H1 (cell line): ENCODE data around the gene DDX43. TPM values are rescaled to one million over a fixed set of nuclear protein-coding genes. Genes with fewer than 3 reads are reported as not detected.
A peak's percentile ranks its signal among the peaks of the same experiment; 100 is the strongest.

Experiments
- CTCF ChIA-PET: fragments of 300-600 bp; sonication (Branson Sonifier 250); formaldehyde crosslinking; loops from one replicate; lab custom pipeline; 2021; ENCODE audit not compliant: partially characterized antibody; lab: Charles Lee
- POLR2A ChIA-PET: fragments of 300-600 bp; sonication (Branson Sonifier 250); formaldehyde crosslinking; loops from one replicate; lab custom pipeline; 2021; ENCODE audit warnings: inconsistent platforms; ENCODE audit not compliant: partially characterized antibody; lab: Charles Lee
- DNase-seq, 2 experiments: peaks; one replicate each; pipeline versions ENCODE4 v3.0.0 to v3.0.0-alpha.2; 2010 to 2022; ENCODE audit warnings: low spot score in 2 of 2, low read depth in 1 of 2, mixed read lengths in 1 of 2
- FAIRE-seq: peaks from 2 replicates; lab custom pipeline; 2011; peaks lifted over from hg19 to GRCh38; lab: Jason Lieb, UNC
- H2AFZ ChIP-seq: 2 replicates; pipeline ENCODE4 v1.8.1; 2012; ENCODE audit warnings: low read length, inconsistent platforms
- H2AK5ac ChIP-seq: 2 replicates; pipeline ENCODE4 v1.6.1; 2013; ENCODE audit warnings: low read depth, low read length
- H2BK120ac ChIP-seq: replicated peaks from 2 replicates; pipeline ENCODE3; 2013; ENCODE audit warnings: low read depth, low read length, inconsistent platforms
- H2BK12ac ChIP-seq: 2 replicates; pipeline ENCODE4 v1.6.1; 2013; ENCODE audit warnings: low read depth, low read length
- H2BK15ac ChIP-seq: 2 replicates; pipeline ENCODE4 v1.6.1; 2013; ENCODE audit warnings: low read length
- H2BK20ac ChIP-seq: 2 replicates; pipeline ENCODE4 v1.6.1; 2013; ENCODE audit warnings: low read length
- H2BK5ac ChIP-seq: 2 replicates; pipeline ENCODE4 v1.6.1; 2013; ENCODE audit warnings: low read depth, low read length
- H3K14ac ChIP-seq: 2 replicates; pipeline ENCODE4 v1.6.1; 2013; ENCODE audit warnings: inconsistent platforms; ENCODE audit not compliant: insufficient read length
- H3K18ac ChIP-seq: 2 replicates; pipeline ENCODE4 v1.6.1; 2013; ENCODE audit warnings: low read length; ENCODE audit errors: extremely low read depth
- H3K23ac ChIP-seq: 2 replicates; pipeline ENCODE4 v1.6.1; 2013; ENCODE audit warnings: inconsistent platforms; ENCODE audit not compliant: insufficient read length
- H3K23me2 ChIP-seq: 2 replicates; pipeline ENCODE4 v1.6.1; 2013; ENCODE audit warnings: low read depth, low read length
- H3K27ac ChIP-seq: 2 replicates; pipeline ENCODE4 v1.6.1; 2011; ENCODE audit warnings: low read depth, low read length, inconsistent platforms
- H3K27me3 ChIP-seq, 4 experiments: replicated peaks in 1 of 4; 1 replicate in 1 of 4; 2 replicates in 3 of 4; pipeline versions ENCODE4 v1.6.1 to v1.8.1; 2011 to 2013; ENCODE audit warnings: low read length in 3 of 4, mild to moderate bottlenecking in 3 of 4, inconsistent platforms in 2 of 4, mixed read lengths in 2 of 4, moderate library complexity in 1 of 4; ENCODE audit not compliant: control insufficient read depth in 3 of 4, insufficient read depth in 3 of 4; ENCODE audit errors: extremely low read depth in 1 of 4
- H3K36me3 ChIP-seq, 4 experiments: 2 replicates each; pipeline versions ENCODE4 v1.6.1 to v1.8.1; 2011 to 2013; ENCODE audit warnings: mild to moderate bottlenecking in 4 of 4, low read length in 3 of 4, moderate library complexity in 2 of 4, control low read depth in 1 of 4, inconsistent platforms in 1 of 4; ENCODE audit not compliant: insufficient read depth in 4 of 4, control insufficient read depth in 2 of 4
- H3K4ac ChIP-seq: replicated peaks from 2 replicates; pipeline ENCODE3; 2013; ENCODE audit warnings: low read length, low read depth, mixed read lengths, inconsistent platforms; ENCODE audit not compliant: insufficient read length
- H3K4me1 ChIP-seq, 4 experiments: replicated peaks in 1 of 4; 1 replicate in 1 of 4; 2 replicates in 3 of 4; pipeline versions ENCODE4 v1.6.1 to v1.8.1; 2011 to 2013; ENCODE audit warnings: low read length in 3 of 4, inconsistent platforms in 2 of 4, mixed read lengths in 1 of 4; ENCODE audit not compliant: insufficient read depth in 4 of 4, control insufficient read depth in 3 of 4
- H3K4me2 ChIP-seq, 2 experiments: 2 replicates each; pipeline versions ENCODE4 v1.6.1 to v1.8.1; 2011 to 2013; ENCODE audit warnings: low read depth in 2 of 2, low read length in 2 of 2, control low read depth in 1 of 2, inconsistent platforms in 1 of 2, mild to moderate bottlenecking in 1 of 2; ENCODE audit not compliant: insufficient read depth in 1 of 2
- H3K4me3 ChIP-seq, 4 experiments: fragments of 200-600, 300-600 bp in 1 of 4; sonication (generic), shearing (Covaris generic), sonication (Bioruptor Twin) in 1 of 4; 2 replicates each; pipeline versions ENCODE4 v1.5.1 to v1.8.1; 2011 to 2016; ENCODE audit warnings: low read length in 4 of 4, low read depth in 3 of 4, control low read depth in 2 of 4, inconsistent platforms in 2 of 4, mild to moderate bottlenecking in 2 of 4, mixed read lengths in 1 of 4, moderate library complexity in 1 of 4; ENCODE audit not compliant: insufficient read depth in 2 of 4; ENCODE audit errors: extremely low read depth in 1 of 4
- H3K56ac ChIP-seq: replicated peaks from 2 replicates; pipeline ENCODE3; 2013; ENCODE audit warnings: low read depth, mild to moderate bottlenecking, mixed read lengths, low read length, inconsistent platforms; ENCODE audit not compliant: insufficient read length
- H3K79me1 ChIP-seq: 2 replicates; pipeline ENCODE4 v1.6.1; 2013; ENCODE audit warnings: low read depth, low read length, control low read depth
- H3K79me2 ChIP-seq, 2 experiments: 2 replicates each; pipeline versions ENCODE4 v1.6.1 to v1.8.1; 2012 to 2013; ENCODE audit warnings: low read length in 2 of 2, mild to moderate bottlenecking in 2 of 2, inconsistent platforms in 1 of 2; ENCODE audit not compliant: insufficient read depth in 2 of 2, control insufficient read depth in 1 of 2
- H3K9ac ChIP-seq, 4 experiments: replicated peaks in 1 of 4; 1 replicate in 1 of 4; 2 replicates in 3 of 4; pipeline versions ENCODE4 v1.6.1 to v1.8.1; 2011 to 2013; ENCODE audit warnings: low read depth in 3 of 4, low read length in 3 of 4, control low read depth in 2 of 4, mild to moderate bottlenecking in 2 of 4, moderate library complexity in 2 of 4, inconsistent platforms in 1 of 4; ENCODE audit errors: extremely low read depth in 1 of 4
- H3K9me3 ChIP-seq, 2 experiments: 2 replicates each; pipeline versions ENCODE4 v1.6.1 to v1.8.1; 2012 to 2013; ENCODE audit warnings: mild to moderate bottlenecking in 2 of 2, moderate library complexity in 2 of 2, control low read depth in 1 of 2, inconsistent platforms in 1 of 2, low read depth in 1 of 2, low read length in 1 of 2, mixed read lengths in 1 of 2; ENCODE audit not compliant: insufficient read depth in 2 of 2
- H4K20me1 ChIP-seq, 2 experiments: replicated peaks in 1 of 2; 2 replicates each; pipeline versions ENCODE3 to v1.8.1; 2011 to 2013; ENCODE audit warnings: inconsistent platforms in 2 of 2, low read length in 2 of 2, mild to moderate bottlenecking in 1 of 2; ENCODE audit not compliant: insufficient read depth in 2 of 2, control insufficient read depth in 1 of 2
- H4K5ac ChIP-seq: 2 replicates; pipeline ENCODE4 v1.6.1; 2013; ENCODE audit warnings: low read length, low read depth, mixed read lengths, inconsistent platforms; ENCODE audit not compliant: insufficient read length
- H4K8ac ChIP-seq: 2 replicates; pipeline ENCODE4 v1.8.0; 2013; ENCODE audit warnings: mild to moderate bottlenecking, moderate library complexity, low read length, inconsistent platforms; ENCODE audit not compliant: insufficient read depth; ENCODE audit errors: extremely low read depth
- H4K91ac ChIP-seq: replicated peaks from 2 replicates; pipeline ENCODE3; 2013; ENCODE audit warnings: low read length, mixed read lengths, inconsistent platforms; ENCODE audit not compliant: insufficient read length
- CBX8 ChIP-seq: fragments of 300-800, 300-1000 bp; sonication (generic); IDR thresholded peaks from 2 replicates; pipeline ENCODE4 v1.7.1; 2016; ENCODE audit warnings: low read depth, low read length, borderline replicate concordance
- JUND ChIP-seq: IDR thresholded peaks from 2 replicates; pipeline ENCODE4 v1.6.1; 2011; ENCODE audit warnings: mild to moderate bottlenecking, improper control_type of control experiment, low read length
- PHF8 ChIP-seq: fragments of 200-600 bp; sonication (generic); conservative IDR thresholded peaks from 2 replicates; pipeline ENCODE4 v1.7.1; 2012; ENCODE audit warnings: low read depth, mild to moderate bottlenecking, inconsistent platforms, low read length, moderate library complexity
- SAP30 ChIP-seq: fragments of 300-600 bp; sonication (generic); IDR thresholded peaks from 2 replicates; pipeline ENCODE4 v1.7.1; 2012; ENCODE audit warnings: low read length, moderate library complexity, mild to moderate bottlenecking, inconsistent platforms; ENCODE audit not compliant: insufficient read depth, insufficient replicate concordance
- SIN3A ChIP-seq, 2 experiments: IDR thresholded peaks in 1 of 2; conservative IDR thresholded peaks in 1 of 2; 2 replicates each; pipeline ENCODE4 v1.6.1; 2011 to 2012; ENCODE audit warnings: low read length in 2 of 2, improper control_type of control experiment in 1 of 2, low read depth in 1 of 2, mild to moderate bottlenecking in 1 of 2
- SIX5 ChIP-seq: IDR thresholded peaks from 2 replicates; pipeline ENCODE4 v1.6.1; 2011; ENCODE audit warnings: mild to moderate bottlenecking, low read depth, low read length
- SRF ChIP-seq: IDR thresholded peaks from 2 replicates; pipeline ENCODE4 v1.6.1; 2011; ENCODE audit warnings: mild to moderate bottlenecking, low read depth, low read length, moderate library complexity
- TEAD4 ChIP-seq: IDR thresholded peaks from 2 replicates; pipeline ENCODE4 v1.6.1; 2012; ENCODE audit warnings: low read depth, low read length, inconsistent platforms, mixed read lengths
- ZNF274 ChIP-seq: IDR thresholded peaks from 2 replicates; pipeline ENCODE4 v1.7.0; 2012; ENCODE audit warnings: low read length, borderline replicate concordance; ENCODE audit errors: extremely low read depth
- WGBS, 2 experiments: shearing (Covaris generic) in 1 of 2; methylation state at CpG; one replicate each; pipeline versions ENCODE4 v1.1.6 to v1.1.7; 2013 to 2015; ENCODE audit warnings: low lambda C conversion rate in 2 of 2, mixed read lengths in 2 of 2, inconsistent platforms in 1 of 2, low coverage in 1 of 2, missing lambda C conversion rate in 1 of 2; ENCODE audit not compliant: insufficient replicate concordance in 2 of 2, insufficient coverage in 1 of 2, insufficient read length in 1 of 2; ENCODE audit errors: extremely low coverage in 1 of 2, missing lambda C conversion rate in 1 of 2; 5-methylcytosine and 5-hydroxymethylcytosine counted together
- polyA plus RNA-seq, 7 experiments: library from polyadenylated mRNA; depleted of rRNA in 3 of 7; stranded (reverse) in 5 of 7; unstranded in 2 of 7; fragments of >200 nt in 5 of 7; fragments of 200-250 nt in 2 of 7; gene quantifications; 1 replicate in 5 of 7; 2 replicates in 1 of 7; 4 replicates in 1 of 7; pipeline versions ENCODE4 v1.2.1 to v1.2.3, GENCODE V29; 2011 to 2013; ENCODE audit warnings: missing spikeins in 2 of 7, mixed read lengths in 2 of 7
- total RNA-seq: library from RNA; stranded (reverse); fragmentation: NEBNext Ultra II Directional; extraction: Animal tissue kit (Norgen Biotek cat#: 25700); gene quantifications from 2 replicates; pipeline ENCODE4 v1.2.1, GENCODE V29; 2021

Gene DDX43
- total and polyA plus RNA-seq, 2 of the 8 experiments (the other 6 are each of a cell fraction or from before 2014, with no cell fraction given), result 0.05 TPM; not detected in 1

DNA sequence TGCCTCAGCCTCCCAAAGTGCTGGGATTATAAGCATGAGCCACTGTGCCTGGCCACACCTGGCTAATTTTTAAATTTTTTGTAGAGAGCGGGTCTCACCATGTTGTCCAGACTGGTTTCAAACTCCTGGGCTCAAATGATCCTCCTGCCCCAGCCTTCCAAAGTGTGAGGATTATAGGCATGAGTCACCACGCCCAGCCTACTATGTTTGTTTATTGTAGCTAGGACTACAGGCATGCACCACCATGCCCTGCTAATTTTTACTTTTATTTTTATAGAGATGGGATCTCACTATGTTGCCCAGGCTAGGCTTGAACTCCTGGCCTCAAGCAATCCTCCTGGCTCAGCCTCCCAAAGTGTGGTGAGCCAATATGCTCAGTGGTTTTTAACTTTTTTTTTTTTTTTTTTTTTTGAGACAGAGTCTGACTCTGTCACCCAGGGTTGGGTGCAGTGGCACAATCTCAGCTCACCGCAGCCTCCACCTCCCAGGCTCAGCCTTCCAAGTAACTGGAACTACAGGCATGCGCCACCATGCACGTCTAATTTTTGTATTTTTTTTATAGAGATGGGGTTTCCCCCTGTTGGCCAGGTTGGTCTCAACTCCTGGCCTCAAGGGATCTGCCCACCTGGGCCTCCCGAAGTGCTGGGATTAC lies 12.0 kb upstream of the DDX43 start:
- Histone ChIP-seq H3K4me2 (no peak overlapping the region), H3K9ac (no peak overlapping the region), H3K56ac (no peak overlapping the region), H3K79me1 (no peaks in the 10 kb centered on the region), H4K91ac (no peak overlapping the region), H4K20me1 (no peaks in the 10 kb centered on the region), H2BK120ac (no peak overlapping the region), H2BK5ac (no peak overlapping the region), H3K27me3 (no peaks in the 10 kb centered on the region), H3K4me1 (no peaks in the 10 kb centered on the region), H4K5ac (no peak overlapping the region), H2BK20ac (no peak overlapping the region), H3K4me3 (no peak overlapping the region), H2AFZ (no peak overlapping the region), H3K4ac (no peak overlapping the region), H3K9me3 (no peaks in the 10 kb centered on the region), H3K36me3 (no peaks in the 10 kb centered on the region), H3K18ac (no peak overlapping the region), H3K23me2 (no peaks in the 10 kb centered on the region), H2AK5ac (no peak overlapping the region), H3K27ac (no peak overlapping the region), H4K8ac (no peak overlapping the region; the same call in 1 of the 2 replicates), H3K14ac (no peak overlapping the region), H2BK12ac (0 out of 2 replicates have a peak overlapping the region, but pooled peaks have one; percentile 9), H3K23ac (no peak overlapping the region), H2BK15ac (no peak overlapping the region), H3K79me2 (no peaks in the 10 kb centered on the region)
- POLR2A ChIA-PET, result no interaction called here
- WGBS, 2 experiments, result 95% methylated on average over 6 of the region's 6 CpGs; no CpG with 5 or more reads in 1 of the 2 experiments
- FAIRE-seq (no peak), DNase-seq (no peak)
- CTCF ChIA-PET, result no interaction called here
- no peak for TF ChIP-seq SAP30
- TF ChIP-seq JUND, result no peak
- no peak for TF ChIP-seq CBX8
- TF ChIP-seq ZNF274, result no peak
- no peak for TF ChIP-seq TEAD4
- no peak for TF ChIP-seq SRF
- TF ChIP-seq SIX5, result no peak
- TF ChIP-seq PHF8, result no peak
- TF ChIP-seq SIN3A (conservative IDR thresholded peaks at IDR 0.05 in 1 of 2, IDR thresholded peaks at IDR 0.05 in 1 of 2; ENCODE audit: low read depth in 1 of 2, low read length in 2 of 2), result no peak
